HPDE6-E6E7 (cell line): ENCODE data around the gene PRDM15.

ENCODE experiments used
- DNase-seq: peaks from one replicate; pipeline ENCODE4 v3.0.0; 2011; ENCODE audit warnings: missing footprints; ENCODE audit errors: extremely low spot score

The PRDM15 gene

GRCh38 chr21:41824466-41825207, 54.5 kb downstream of the PRDM15 start:
- DNase-seq: no peak

GRCh38 chr21:41823906-41824305, 55.2 kb downstream of the PRDM15 start:
- no peak for DNase-seq

- DNase-seq: no peak
These were observed 56.0 kb downstream of the PRDM15 start for GRCh38 chr21:41823166-41823565.

- DNase-seq: no peak
These were observed 57.2 kb downstream of the PRDM15 start for GRCh38 chr21:41821756-41822431.

- no peak for DNase-seq
These were observed 57.9 kb downstream of the PRDM15 start for GRCh38 chr21:41821081-41821755.

- no peak for DNase-seq
These were observed 58.6 kb downstream of the PRDM15 start for GRCh38 chr21:41820384-41821080.

- no peak for DNase-seq
These were observed 59.3 kb downstream of the PRDM15 start for GRCh38 chr21:41819856-41820281.

GRCh38 chr21:41819236-41819855, 59.8 kb downstream of the PRDM15 start:
- DNase-seq: no peak

GRCh38 chr21:41817877-41818855, 61.0 kb downstream of the PRDM15 start:
- no peak for DNase-seq

- peak; percentile 77 for DNase-seq
These were observed 61.9 kb downstream of the PRDM15 start for GRCh38 chr21:41817228-41817627.

- DNase-seq: peak; percentile 12
These were observed 62.5 kb downstream of the PRDM15 start for GRCh38 chr21:41816583-41817165.

GRCh38 chr21:41815652-41816582, 63.2 kb downstream of the PRDM15 start:
- DNase-seq: no peak

- no peak for DNase-seq
These were observed 65.9 kb downstream of the PRDM15 start for GRCh38 chr21:41813226-41813625.

- DNase-seq: no peak
These were observed 66.5 kb downstream of the PRDM15 start for GRCh38 chr21:41812679-41813078.

GRCh38 chr21:41810597-41810932, 68.6 kb downstream of the PRDM15 start:
- no peak for DNase-seq

GRCh38 chr21:41809891-41810596, 69.1 kb downstream of the PRDM15 start:
- DNase-seq: no peak

GRCh38 chr21:41808846-41809245, 70.3 kb downstream of the PRDM15 start:
- DNase-seq: no peak

- no peak for DNase-seq
These were observed 71.0 kb downstream of the PRDM15 start for GRCh38 chr21:41808094-41808493.
